Hematopoietic multipotent progenitor cell treated with erythropoietin and hydrocortisone succinate and interleukin-3 and kit ligand, for 8 days (in vitro differentiated cells): ENCODE measurements around the gene ARHGAP30.
"Not testable (repeated sequence)": the region's sequence is repeated elsewhere in the genome, so short reads cannot be mapped to it uniquely, and the experiment has no call there.

ENCODE experiments used
- DNase-seq: peaks from one replicate; pipeline ENCODE4 v3.0.0-alpha.2; 2015

Gene ARHGAP30

GRCh38 chr1:161037661-161038522 is 31.8 kb downstream of the ARHGAP30 start:
- DNase-seq: no peak

- DNase-seq: peak; percentile 27
Measured at GRCh38 chr1:161033751-161034150, 35.9 kb downstream of the ARHGAP30 start.

- no peak for DNase-seq
Measured at GRCh38 chr1:161032409-161032808, 37.3 kb downstream of the ARHGAP30 start.

- no peak for DNase-seq
Measured at GRCh38 chr1:161031874-161032273, 37.8 kb downstream of the ARHGAP30 start.

- not testable (repeated sequence) for DNase-seq
Measured at GRCh38 chr1:161029466-161029865, 40.2 kb downstream of the ARHGAP30 start.

- not testable (repeated sequence) for DNase-seq
Measured at GRCh38 chr1:161026954-161027353, 42.7 kb downstream of the ARHGAP30 start.

GRCh38 chr1:161022432-161022831 is 47.3 kb downstream of the ARHGAP30 start:
- DNase-seq: not testable (repeated sequence)

- no peak for DNase-seq
Measured at GRCh38 chr1:161021970-161022353, 47.7 kb downstream of the ARHGAP30 start.

GRCh38 chr1:161021165-161021969 is 48.3 kb downstream of the ARHGAP30 start:
- peak; percentile 88 for DNase-seq

GRCh38 chr1:161020509-161021164 is 49.1 kb downstream of the ARHGAP30 start, which contains the start of gene F11R:
Gene F11R, minus strand, starts transcription at chr1:161021152. Its CDS starts 79 bp downstream, at chr1:161021073.
- DNase-seq: peak; percentile 84

- DNase-seq: peak; percentile 30
Measured at GRCh38 chr1:161019751-161020495, 49.8 kb downstream of the ARHGAP30 start.

GRCh38 chr1:161019111-161019660 is 50.5 kb downstream of the ARHGAP30 start:
- not testable (repeated sequence) for DNase-seq

GRCh38 chr1:161018631-161018930 is 51.1 kb downstream of the ARHGAP30 start:
- DNase-seq: no peak

GRCh38 chr1:161017756-161018630 is 51.7 kb downstream of the ARHGAP30 start:
- DNase-seq: no peak

- not testable (repeated sequence) for DNase-seq
Measured at GRCh38 chr1:161017181-161017580, 52.5 kb downstream of the ARHGAP30 start.

GRCh38 chr1:161016683-161017082 is 53.0 kb downstream of the ARHGAP30 start:
- DNase-seq: not testable (repeated sequence)

- DNase-seq: peak; percentile 95
Measured at GRCh38 chr1:161013488-161014230, 56.0 kb downstream of the ARHGAP30 start.

- peak; percentile 21 for DNase-seq
Measured at GRCh38 chr1:161013131-161013487, 56.6 kb downstream of the ARHGAP30 start.

- no peak for DNase-seq
Measured at GRCh38 chr1:161012420-161012819, 57.3 kb downstream of the ARHGAP30 start.

- peak; percentile 95 for DNase-seq
Measured at GRCh38 chr1:161009602-161010211, 60.0 kb downstream of the ARHGAP30 start.
